Activated T-cell treated with anti-CD3 and anti-CD28 coated beads, Interleukin-2, amount 50 U/mL, for 1 hour (primary cell): ENCODE measurements around the gene GRM1.

Experiments used
- DNase-seq: peaks from one replicate; pipeline ENCODE4 v3.0.0-alpha.2; 2020

Gene GRM1

DNA sequence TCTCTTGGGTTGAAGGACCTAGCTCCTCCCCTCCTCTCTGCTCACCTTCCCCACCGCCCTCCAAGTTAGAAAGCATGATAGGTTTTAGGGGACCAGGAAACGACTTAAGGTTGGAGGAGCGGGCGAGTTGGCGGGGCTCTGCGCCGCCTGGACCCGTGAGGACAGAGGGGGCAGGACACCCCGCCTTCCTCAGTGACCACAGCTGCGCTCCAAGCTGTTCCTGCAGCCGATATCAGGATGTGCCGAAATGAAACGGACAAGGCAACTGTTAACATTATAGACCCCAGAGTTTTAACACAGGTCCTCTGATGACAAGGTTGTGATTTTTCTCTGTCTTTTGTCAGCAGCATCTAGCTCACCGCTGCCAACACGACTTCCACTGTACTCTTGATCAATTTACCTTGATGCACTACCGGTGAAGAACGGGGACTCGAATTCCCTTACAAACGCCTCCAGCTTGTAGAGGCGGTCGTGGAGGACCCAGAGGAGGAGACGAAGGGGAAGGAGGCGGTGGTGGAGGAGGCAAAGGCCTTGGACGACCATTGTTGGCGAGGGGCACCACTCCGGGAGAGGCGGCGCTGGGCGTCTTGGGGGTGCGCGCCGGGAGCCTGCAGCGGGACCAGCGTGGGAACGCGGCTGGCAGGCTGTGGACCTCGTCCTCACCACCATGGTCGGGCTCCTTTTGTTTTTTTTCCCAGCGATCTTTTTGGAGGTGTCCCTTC, at the start of gene GRM1:
GRM1 (plus strand) TSS at position 212 of the 722 bp plus-strand sequence; CDS start at position 668, 456 bp downstream.
- no peak for DNase-seq

DNA sequence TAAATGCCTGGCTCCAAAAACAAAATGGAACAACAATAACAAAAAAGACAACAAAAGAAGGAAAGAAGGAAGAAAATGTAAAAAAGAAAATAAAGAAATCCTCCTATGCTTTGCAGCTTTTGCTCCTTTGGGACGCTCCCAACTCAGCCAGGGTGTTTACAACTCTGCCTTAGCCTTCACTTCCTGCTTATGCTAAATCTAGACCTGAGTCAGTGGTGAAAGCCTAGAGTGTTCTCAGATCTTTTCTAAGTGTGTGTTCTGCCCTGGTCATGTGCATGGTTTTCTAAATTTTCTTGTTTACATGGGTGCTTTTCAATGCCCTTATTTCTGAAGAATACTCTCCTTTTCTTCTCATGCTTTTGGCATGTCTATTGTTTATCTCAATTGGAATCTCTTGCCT, 19.5 kb upstream of the GRM1 start:
- DNase-seq, result no peak

DNA sequence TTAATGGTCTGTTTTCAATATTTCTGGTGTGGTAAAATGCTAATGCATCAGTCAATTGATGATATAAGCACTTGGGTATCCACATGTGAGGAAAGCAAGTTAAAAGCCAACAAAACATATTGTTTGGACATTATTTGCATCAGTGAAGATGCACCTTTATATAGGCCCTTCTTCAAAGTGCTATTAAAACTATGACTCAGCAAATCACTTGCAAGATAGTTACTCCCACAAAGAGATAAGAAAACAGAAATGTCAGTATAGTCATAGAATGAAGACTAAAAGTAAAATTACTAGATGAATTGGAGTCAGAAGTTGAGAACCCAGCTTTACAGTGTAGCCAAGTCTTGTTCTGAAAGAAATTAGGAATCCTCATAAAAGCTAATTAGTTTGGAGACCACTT, 14.6 kb upstream of the GRM1 start:
- no peak for DNase-seq

DNA sequence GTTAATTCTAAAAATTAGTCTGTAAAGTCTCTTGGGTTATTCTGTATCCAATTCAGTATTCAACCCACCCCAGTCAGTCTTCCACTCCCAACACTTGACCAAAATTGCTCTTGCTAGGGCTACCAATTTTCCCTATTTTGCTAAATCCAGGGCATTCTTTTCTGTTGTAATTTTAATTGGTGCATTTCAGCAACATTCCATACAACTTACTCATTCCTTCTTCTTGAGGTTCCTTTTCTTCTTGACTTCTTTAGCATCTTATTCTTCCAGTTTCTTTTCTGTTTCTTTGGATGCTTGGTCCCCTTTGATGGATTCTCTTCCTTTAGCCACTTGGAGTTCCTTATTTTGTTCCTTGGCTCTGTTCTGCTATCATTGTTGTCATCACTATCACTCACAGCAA, 11.2 kb upstream of the GRM1 start:
- no peak for DNase-seq

DNA sequence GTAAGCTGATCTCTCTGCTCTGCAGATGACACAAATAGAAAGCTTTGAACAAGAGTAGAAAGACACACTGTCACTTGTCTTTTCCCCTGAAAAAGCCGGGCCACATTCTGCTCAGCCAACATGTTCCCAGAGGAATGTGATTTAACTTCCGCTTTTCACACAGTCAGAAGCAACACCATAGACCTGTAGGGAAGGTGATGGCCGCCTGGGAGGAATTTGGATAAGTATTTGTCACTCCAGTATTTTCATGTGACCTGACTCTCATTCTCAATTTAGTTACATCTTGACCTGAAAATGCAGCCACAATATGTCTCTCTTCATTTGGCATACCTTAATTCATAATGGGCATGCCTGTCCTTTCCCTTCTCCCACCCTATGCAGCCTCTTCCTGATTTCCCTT, 2.0 kb upstream of the GRM1 start:
- no peak for DNase-seq

DNA sequence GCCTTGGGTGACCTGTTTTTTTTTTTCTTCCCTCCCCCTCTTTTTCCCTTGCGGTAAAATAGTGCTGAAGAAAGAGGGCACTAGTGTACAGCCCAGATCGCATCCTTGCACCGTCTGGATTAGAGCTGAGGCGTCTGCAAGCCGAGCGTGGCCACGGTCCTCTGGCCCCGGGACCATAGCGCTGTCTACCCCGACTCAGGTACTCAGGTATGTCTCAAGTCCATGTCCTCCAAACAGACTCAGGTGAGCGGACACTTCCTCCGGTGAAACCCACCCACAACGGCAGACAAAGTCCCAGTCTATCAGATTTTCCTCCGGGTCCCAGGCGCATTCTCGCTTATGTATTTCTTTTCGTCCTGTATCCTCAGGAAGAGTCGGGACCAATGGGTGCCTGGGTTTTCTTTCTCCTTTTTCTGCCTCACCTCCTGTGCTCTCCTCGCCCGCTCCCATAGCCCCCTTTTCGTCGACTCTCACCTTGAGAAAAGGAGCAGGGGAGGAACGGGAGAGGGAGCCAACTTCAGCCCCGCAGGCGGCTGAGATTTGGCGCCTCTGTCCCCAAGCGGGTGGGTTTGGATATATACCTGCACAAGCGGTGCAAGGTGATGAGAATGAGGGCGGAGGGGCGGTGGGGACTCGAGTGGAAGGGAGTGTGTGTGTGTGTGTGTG, 1.1 kb upstream of the GRM1 start:
- no peak for DNase-seq

DNA sequence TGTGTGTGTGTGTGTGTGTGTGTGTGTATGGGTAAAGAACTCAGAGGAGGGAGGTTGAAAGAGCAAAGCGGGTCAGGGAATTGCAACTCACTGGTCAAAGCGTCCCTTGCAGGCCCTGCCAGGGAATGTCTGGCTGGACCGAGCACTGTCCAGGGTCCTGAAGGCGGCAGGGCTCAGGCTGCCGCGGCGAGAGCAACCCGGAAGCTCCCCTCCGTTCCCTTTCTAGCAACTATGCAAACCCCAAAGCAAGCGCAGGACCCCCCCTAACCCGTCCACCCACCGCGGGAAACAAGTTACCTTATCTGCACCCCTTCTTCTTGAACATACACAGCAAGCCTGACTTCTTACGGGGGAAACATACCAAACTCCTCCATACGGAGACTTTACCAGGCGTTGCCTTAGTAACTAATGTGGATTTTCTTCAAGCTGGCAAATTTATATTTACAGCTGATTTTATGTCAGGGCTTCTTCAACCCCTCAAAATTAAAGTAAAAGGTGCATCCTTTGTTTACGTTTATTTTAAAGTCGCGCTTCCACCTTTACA, 538 bp upstream of the GRM1 start:
- DNase-seq, result peak; percentile 30

DNA sequence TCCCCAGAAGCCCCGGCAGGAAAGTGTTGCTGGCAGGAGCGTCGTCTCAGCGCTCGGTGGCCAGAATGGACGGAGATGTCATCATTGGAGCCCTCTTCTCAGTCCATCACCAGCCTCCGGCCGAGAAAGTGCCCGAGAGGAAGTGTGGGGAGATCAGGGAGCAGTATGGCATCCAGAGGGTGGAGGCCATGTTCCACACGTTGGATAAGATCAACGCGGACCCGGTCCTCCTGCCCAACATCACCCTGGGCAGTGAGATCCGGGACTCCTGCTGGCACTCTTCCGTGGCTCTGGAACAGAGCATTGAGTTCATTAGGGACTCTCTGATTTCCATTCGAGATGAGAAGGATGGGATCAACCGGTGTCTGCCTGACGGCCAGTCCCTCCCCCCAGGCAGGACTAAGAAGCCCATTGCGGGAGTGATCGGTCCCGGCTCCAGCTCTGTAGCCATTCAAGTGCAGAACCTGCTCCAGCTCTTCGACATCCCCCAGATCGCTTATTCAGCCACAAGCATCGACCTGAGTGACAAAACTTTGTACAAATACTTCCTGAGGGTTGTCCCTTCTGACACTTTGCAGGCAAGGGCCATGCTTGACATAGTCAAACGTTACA, 817 bp downstream of the GRM1 start:
- DNase-seq, result no peak

DNA sequence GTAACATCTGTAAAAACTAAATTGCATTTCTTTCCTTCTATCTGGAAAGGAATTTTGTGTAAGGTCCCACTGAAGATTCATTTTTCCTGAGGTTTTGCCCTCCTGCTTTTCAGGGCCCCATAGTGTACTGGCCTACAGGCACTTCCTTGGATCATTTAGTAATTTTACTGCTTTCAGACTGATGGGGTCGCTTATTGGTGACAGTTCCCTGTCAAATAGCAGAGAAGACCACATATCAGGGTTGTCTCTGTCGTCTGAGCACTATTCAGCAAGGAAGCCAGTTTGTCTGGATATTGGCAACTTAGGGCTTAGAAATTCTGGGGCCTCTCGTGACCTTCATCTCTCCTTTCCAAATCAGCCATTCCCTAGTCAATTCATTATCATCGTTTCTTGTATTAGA, 3.5 kb downstream of the GRM1 start:
- no peak for DNase-seq

DNA sequence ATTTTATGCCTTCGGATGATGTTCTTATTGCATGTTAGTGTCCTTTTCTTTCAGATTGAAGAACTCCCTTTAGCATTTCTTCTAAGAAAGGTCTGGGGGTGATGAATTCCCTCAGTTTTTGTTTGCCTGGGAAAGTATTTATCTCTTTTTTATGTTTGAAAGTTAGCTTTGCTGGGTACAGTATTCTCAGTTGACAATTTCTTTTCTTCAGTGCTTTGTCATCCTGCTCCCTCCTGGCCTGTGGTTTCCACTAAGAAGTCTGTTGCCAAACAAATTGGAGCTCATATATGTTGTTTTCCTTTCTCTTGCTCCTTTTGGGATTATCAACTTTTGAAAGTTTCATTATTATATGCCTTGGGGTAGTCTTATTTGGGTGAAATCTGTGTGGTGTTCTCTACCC, 11.5 kb downstream of the GRM1 start:
- DNase-seq, result no peak

DNA sequence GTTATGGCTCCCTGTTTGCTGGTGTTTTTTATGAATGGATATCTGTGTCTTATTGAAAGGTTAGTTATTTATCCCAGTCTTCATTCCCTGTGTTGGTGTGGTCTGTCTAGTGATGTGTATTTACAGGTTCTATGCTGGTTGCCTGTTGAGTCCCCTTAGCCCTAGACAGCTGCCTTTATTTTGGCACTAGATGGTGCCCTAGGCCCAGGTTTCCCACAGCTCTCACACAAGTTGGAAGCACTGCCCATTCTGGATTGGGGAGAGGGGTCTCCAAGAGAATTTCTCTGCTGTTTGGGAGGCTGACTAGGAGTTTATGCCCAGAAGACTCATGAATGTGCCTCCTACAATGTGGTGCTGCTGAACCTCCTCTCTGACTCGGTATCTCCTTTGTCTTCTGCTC, 12.4 kb downstream of the GRM1 start:
- DNase-seq, result no peak

DNA sequence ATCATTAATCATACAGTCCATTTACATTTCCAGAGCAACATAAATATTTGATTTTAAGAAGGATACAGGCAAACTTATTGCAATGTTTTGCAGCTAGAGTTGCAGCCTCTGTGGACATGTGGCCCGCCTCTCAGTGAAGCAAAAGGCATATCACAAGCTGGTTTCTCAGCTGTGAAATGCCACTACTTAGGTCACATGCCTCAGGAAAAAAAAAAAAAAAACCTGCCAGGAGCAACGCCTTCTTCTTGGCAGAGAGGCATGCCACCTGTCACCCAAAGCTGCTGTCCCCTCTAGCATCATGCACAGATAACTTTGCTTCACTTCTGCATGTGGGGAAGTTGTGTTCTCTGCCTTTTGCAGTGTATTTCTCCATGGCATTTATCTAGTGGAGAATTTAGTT, 18.5 kb downstream of the GRM1 start:
- no peak for DNase-seq

DNA sequence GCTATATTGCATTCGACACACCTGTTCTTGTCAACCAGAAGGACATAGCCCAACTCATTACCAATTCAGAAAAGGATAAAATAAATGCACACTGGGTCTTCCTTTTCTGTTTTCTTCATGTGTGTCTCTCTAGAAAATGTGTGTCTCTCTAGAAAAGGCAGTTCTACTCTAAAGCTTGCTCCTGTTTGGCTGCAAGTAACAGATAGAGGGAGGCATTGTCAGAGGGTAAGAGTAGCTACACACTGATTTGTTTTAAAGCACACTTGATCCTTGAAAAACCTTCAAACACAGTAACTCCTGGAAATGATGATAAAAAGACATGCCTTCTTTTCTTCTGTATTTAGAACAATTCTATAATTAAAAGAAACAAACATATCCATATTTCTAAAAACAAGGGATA, 21.3 kb downstream of the GRM1 start:
- no peak for DNase-seq

DNA sequence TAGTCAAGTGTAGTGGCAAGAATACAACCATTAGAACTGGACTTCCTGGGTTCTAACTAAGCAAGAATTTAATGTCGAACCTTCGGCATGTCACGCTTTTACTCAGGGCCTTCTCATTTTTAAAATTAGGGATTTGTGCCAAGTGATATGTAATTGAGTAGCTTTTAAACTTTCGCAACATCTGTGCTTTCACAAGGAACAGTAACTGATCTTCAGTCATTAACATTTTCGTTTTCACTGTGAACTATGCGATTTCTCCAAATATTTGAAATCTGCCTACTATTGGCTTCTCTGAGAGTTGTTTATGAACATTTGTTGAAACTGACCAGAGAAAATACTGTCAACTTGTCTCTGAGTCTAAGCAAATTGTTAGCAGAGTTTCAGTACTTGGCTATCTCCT, 27.6 kb downstream of the GRM1 start:
- DNase-seq, result no peak

DNA sequence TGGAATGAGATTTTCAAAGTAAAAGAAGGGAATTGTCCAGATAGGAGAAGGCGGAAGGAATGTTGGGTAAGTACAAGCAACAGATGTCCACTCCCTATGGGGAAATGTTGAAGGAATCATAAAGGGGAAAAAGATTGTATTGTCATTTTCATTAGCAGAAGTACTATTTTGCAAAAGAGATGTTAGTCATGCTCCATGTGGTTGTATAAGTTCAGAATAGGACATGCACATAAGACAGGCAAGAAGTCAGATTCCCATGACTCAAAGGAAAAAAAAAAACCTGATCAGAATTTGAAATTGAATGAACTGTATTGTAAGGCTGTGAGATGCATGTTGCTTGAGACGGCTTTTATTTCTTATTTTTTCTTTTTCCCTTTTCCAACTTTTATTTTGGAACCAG, 36.8 kb downstream of the GRM1 start:
- DNase-seq, result no peak

DNA sequence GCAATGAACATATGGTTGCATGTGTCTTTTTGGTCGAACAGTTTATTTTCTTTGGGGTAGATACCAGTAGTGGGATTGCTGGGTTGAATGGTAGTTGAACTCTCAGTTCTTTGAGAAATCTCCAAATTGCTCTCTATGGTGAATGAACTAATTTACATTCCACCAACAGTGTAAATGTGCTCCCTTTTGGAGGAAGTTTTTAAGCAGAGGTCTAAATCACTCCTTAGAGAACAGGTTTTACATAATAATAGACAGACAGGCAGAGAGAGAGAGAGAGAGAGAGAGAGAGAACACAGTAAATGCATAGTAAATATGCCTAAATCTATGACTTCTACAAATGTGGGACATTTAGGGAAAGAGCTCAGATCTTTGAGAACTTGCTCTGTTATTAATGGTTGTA, 37.6 kb downstream of the GRM1 start:
- DNase-seq, result no peak

DNA sequence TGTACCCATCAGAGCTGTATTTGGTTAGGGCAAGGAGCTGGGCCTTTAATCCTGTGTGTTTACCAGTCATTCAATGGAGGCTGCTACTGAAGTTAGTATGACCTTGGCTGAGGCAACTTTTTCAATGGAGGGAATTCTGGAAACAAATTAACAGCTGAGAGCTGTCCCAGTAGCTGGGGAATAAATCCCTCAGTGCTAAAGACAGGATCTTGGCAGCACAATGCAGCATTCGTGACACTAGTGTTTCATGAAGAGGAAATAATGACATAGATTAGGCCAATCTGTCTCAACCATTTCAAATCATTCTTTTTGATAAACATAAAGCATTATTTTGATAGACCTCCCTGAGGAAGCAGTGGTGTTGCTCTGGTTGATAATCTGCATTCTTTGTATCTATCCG, 42.9 kb downstream of the GRM1 start:
- DNase-seq, result no peak

DNA sequence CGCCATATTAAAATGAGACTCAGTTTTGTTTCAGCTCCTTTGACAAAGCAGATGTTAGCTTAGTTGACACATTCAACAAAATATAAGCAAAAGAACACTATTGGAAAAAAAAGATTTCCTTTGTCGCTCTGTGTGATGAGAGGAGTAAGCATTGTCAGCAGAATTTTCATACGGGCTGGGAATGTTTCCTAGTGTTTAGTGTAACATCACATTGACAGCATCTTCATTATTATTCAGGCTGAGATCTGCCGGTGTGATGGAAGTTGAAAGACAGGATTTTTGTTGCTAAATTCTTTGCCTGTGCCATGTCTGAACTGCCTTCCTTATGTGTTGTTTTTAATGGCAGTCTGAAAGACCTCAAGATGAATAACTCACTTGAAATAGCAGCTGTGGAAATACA, 49.1 kb downstream of the GRM1 start:
- DNase-seq, result no peak

DNA sequence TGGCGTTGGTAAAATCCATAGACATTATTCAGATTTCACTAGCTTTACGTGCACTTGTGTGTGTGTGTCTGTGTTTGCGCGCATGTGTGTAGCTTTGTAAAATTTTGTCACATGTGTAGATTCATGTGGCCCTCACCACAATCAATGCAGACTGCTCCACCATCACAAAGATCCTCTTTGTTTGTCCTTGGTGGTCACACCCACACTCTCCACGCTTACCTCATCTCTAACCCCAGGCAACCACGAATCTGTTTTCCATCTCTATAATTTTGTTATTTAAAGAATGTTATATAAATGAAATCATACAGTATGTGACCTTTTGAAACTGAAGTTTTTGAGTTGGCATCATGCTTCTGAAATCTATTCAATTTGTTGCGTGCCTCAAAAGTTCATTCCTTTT, 58.5 kb downstream of the GRM1 start:
- DNase-seq, result no peak

DNA sequence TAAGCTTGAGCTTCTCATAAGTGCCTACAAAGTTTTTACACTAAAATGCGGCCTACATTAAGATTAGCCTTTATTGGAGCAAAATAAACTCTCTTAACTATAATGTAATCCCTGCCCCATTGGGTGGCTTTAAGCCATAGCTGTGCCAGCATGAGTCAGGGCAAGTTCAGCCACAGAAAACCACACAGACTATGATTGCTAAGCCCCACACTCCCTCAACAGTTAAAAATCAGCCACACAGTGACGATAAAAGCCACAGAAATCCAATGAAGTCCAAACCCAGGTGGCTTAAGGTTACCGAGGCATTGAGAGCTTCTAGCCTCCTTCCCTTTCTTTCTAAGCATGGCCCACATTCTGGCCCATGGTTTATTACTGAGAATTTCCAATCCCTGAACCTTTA, 61.6 kb downstream of the GRM1 start:
- no peak for DNase-seq

DNA sequence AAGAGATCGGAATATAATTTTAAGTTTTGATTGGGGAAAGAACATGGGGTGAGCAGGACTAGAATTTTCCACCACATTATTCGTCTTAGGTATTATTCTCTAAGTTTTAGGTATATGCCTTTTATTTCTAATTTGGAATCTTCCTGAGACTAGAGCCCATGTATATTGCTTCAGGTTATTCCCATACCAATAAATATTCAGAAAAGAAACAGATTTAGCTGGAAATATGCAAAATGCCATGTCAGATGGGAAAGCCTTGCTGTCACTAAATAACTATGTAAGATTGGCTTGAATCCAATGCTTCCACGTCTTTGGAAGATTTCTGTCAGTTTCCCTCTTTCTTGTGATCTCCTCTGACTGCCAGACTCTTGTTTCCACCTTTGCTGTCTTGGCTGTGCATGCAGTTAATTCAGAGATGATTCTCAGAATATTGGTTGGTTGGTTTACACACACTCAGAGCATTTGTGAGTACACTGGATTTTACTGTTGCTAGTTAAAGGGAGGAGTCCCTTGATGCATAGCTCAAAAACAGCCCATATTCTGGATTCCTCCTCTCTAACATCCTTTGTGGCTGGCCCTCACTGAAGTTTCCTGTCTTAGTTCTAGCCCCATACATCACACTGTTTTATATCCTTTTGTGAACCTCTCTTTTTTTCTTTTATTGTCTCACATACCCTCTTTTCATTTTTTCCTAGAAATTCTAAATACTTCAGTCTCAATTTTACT, 64.3 kb downstream of the GRM1 start:
- DNase-seq, result no peak

DNA sequence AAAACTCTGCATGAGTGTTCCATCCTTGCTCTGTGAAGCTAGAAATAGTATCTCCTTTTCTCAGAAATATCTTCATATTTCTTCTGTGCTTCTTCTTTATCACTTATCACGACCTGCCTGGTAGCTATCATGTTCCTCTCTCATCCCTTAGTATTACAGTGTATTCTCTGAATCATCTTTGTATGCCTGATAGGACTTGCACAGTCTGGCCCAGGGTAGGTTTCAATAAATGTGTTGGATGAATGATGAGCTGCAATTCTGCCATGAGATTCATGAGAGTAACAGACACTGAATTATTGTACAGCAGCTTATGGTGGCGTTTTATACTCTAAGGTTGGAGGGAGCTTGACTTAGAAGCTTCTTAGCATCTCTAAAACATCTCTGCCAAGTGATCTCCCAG, 66.6 kb downstream of the GRM1 start:
- DNase-seq, result no peak

DNA sequence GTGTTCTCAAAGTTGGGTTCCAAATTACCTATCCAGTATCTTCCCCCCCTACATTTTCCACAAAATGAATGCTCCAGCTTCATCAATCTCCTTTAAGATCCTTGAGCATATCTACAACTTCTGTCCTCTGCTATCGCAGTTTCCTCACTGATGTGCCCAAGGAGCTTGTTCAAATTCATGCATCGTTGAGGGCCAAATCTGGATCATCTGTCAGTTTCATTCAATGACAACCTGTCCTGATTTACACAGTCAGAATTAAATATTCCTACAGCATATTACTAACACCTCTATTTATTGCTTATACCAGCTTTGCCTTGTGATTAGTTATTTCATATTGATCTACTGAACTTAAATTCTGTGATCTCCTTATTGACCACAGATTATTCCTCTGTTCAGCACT, 68.7 kb downstream of the GRM1 start:
- no peak for DNase-seq

DNA sequence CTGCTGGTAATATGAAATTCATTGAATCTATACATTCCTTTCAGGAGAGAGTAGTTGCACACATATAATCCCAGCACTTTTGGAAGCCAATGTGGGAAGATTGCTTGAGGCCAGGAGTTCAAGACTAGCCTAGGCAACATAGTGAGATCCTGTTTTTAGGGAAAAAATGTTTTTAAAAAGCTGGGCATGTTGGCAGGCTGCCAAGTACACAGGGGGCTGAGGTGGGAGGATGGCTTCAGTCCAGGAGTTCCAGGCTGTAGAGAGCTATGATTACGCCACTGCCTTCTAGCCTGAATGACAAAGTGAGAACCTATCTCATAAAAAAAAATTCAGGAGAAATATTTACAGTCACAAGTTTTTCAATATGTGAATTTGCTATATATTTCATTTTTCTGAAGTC, 71.9 kb downstream of the GRM1 start:
- no peak for DNase-seq
